SKM-1 (cell line): ENCODE data around the gene MAPK14.
"Not testable (repeated sequence)": the region's sequence is repeated elsewhere in the genome, so short reads cannot be mapped to it uniquely, and the experiment has no call there.

Experiments used
- DNase-seq: peaks from one replicate; lab custom pipeline; 2025; ENCODE audit not compliant: unreplicated experiment; lab: John Stamatoyannopoulos, UW

Gene MAPK14

DNA sequence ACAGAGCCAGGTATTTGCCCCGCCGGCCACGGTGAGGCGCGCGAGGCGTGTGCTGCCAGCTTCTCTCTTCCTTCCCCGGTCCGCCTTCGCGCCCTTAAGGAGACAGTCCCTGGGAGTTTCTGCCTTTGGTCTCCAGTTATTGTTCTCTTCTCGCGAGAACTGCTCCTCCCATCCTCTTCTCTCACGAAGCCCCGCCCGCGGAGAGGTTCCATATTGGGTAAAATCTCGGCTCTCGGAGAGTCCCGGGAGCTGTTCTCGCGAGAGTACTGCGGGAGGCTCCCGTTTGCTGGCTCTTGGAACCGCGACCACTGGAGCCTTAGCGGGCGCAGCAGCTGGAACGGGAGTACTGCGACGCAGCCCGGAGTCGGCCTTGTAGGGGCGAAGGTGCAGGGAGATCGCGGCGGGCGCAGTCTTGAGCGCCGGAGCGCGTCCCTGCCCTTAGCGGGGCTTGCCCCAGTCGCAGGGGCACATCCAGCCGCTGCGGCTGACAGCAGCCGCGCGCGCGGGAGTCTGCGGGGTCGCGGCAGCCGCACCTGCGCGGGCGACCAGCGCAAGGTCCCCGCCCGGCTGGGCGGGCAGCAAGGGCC is at the start of gene MAPK14:
TSS of gene MAPK14 (plus strand) at position 308 of the 587 bp plus-strand sequence. CDS start 350 bp downstream, outside the sequence.
- peak; percentile 99 for DNase-seq

DNA sequence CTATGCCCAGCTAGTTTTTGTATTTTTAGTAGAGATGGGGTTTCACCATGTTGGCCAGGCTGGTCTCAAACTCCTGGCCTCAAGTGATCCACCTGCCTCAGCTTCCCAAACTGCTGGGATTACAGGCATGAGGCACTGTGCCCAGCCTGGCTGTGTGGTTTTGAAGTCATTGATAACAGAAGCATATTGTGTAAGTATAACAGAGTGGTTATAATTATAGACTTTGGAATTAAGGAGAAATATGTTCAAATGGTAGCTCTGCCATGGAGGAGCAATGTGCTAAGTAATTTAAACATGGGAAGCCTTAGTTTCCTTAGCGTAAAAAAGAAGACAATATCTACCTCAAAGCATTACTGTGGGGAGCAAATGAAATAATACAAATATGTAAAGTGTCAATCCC is 47.5 kb upstream of the MAPK14 start:
- not testable (repeated sequence) for DNase-seq

DNA sequence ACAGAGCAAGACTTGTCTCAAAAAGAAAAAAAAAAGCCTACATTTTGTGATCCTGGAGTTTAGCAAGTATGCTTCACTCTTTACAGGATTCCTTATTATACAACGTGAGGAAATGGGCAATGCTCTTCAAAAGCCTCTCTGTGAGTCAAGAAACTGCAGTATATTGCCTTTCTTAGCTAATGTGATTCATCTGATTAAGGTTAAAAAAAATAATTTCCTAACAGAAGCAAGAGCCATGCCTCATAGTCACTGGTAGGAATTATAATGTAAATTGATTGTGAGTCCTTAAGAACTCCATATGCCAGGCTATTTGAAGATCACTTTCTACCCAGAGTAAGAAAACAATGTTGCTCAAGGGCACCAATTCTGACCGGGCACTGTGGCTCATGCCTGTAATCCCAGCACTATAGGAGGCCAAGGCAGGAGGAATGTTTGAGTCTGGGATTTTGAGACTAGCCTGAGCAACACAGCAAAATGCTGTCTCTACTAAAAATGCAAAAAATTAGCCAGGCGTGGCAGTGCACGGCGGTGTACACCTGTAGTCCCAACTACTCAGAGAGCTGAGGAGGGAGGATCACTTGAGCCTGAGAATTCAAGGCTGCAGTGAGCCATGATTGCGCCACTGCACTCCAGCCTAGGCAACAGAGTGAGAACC is 46.5 kb upstream of the MAPK14 start:
- no peak for DNase-seq

DNA sequence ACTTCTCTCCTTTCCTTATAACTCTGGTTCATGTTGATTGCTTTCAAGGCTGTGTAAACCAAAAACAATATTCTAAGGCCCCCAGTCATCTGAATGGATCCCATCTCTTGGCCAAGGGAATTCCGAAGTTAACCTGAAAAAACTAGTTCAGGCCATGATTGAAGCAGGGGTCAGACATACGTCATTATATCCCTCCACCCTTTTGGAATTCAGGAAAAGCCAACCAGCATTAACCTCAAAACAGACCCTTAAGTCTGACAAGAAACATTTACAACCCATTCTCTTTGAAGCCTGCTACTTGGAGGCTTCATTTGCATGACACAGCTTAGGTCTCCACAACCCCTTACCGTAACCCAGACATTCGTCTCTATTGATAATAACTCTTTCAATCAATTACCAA is 42.9 kb upstream of the MAPK14 start:
- no peak for DNase-seq

DNA sequence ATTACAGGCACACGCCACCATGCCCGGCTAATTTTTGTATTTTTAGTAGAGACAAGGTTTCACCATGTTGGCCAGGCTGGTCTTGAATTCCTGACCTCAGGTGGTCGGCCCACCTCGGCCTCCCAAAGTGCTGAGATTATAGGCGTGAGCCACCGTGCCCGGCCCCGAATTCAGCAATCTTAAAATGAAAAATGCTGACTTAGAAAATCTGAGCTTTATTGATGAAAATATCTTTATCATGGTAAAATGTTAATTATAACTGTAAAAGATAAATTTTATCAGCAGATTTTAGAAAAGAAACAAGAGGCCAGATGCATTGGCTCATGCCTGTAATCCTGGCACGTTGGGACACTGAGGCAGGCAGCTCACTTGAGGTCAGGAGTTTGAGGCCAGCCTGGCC is 39.6 kb upstream of the MAPK14 start:
- DNase-seq, result not testable (repeated sequence)

DNA sequence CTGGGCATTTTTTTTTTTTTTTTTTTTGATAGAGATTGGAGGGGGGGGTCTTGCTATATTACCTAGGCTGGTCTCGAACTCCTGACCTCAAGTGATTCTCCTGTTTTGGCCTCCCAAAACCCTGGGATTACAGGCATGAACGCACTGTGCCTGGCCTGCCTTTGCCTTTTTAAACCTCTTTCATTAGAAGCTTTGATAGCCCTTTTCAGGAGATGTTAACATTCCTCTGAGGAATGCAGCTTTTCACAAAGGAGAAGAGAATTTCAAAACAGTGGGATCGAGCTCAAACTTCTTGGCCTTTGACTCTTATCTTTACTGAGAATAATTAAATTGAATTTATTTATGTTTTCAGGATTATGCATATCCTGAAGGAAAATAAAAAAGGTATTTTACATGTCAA is 34.5 kb upstream of the MAPK14 start:
- DNase-seq, result no peak

DNA sequence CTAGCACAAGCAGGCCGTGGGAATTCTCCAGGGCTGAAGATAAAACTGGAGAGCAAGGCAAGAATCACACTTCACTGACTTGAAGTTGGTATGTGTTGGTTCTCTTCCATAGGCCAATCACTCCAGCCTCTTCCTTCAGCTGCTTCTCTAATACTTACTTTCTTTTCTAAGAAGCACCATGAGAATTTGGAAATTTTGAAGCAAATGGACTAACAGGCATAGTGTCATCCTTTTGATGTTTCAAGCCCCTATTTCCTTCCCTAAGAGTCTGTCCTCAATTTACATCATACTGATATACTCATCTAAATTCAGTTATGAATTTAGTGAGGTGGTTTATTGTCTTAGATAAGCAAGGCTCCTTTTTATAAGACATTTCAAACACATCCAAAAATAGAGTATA is 27.2 kb upstream of the MAPK14 start:
- no peak for DNase-seq

DNA sequence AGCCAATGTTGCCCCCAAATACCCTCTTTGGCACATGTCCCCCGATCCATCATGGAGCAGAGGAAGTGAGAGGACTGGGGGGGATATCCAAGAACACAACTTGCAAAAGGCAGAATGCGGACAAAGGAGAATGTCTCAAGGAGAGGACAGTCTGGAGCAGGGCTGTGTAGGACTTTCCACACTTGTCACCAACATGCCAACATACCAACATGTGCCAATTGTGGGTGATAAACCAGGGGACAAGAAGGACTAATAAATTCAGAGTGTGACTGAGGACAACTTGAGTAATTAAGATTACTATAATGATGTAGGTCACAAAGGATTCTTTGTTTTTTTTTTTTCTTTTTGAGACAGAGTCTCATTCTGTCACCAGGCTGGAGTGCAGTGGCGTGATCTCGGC is 11.9 kb upstream of the MAPK14 start:
- no peak for DNase-seq

DNA sequence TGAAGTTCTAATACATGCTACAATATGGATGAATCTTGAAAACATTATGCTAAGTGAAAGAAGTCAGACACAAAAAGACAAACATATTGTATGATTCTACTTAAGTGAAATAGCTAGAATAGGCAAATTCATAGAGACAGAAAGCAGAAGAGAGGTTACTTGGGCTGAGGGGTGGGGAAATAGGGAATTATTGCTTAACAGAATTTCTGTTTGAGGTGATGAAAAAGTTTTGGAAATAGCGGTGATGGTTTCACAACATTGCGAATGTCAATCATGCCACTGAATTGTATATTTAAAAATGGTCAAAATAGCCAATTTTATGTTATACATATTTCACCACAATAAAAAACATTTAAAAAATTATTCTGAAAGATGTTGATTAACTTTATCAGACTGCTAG is 9.3 kb upstream of the MAPK14 start:
- DNase-seq, result peak; percentile 73

DNA sequence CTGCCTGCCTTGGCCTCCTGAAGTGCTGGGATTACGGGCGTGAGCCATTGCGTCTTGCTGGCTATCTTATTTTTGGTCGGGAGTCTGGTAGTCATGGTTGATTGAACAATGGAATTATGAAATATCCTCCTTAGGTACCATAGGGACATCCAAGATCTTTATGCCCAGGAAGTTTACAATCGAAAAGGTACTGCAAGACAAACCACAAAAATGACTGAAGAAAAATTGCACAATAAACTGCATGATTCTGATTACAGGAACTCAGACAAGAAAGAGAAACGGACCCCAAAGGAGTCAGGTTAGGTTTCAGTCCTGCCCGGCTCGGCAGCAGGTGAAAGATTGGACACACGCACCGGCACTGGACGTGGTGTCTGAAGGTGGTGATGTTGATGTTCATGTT is 8.4 kb upstream of the MAPK14 start:
- peak; percentile 87 for DNase-seq

DNA sequence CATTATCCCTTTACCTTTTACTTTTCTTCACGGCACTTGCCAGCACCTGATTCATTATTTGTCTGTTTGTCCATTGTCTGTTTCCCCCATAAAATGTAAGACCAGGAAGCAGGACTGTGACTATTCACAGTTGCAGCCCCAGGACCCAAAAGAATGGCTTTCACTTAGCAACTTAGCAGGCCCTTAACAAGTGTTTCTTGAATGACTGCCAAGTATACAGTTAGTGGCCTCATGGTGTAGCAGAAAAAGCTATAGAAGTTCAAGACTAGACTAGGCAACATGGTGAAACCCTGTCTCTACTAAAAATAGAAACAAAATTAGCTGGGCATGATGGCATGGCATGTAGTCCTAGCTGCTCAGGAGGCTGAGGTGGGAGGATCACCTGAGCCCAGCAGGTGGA is 7.5 kb upstream of the MAPK14 start:
- no peak for DNase-seq

DNA sequence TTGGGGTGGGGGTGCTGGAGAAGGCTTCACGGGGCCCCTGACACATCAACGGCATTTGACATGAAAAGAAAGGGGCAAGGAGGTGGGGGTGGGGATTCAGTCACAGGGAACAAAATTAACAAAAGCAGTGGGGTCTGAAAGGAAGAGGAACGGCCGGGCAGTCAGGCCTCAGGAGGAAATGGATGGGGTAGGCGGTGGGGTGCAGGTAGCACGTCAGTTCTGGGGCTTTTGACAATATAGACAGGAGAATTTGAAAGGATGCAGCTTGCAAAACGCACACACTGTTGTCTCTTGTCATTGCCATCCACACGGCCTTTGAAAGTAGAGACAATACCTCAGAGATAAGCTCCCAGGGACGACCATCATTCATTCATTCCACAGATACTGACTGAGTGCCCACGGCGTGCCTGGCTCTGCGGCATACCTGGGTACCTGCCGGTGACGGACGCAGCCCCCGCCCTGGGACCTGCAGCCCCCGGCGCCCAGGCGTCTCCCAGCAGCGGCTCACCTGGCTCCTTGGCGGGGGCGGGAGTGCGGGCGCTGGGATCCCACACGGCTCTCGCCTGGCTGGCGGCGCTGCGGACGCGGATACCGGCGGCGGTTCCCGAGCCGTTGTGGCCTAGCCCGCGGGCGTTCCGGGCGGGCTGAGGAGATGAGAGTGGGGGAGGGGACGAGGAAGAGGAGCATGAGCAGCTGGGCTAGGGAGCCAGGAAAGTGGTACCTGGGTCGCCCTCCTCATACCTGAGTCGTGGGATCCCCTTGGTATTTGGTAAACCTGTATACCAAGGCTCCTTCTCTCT is 3.4 kb upstream of the MAPK14 start, which contains the start of gene SLC26A8:
TSS of gene SLC26A8 (minus strand) at position 646 of the 800 bp plus-strand sequence. CDS start 4,934 bp downstream, outside the sequence.
- no peak for DNase-seq

DNA sequence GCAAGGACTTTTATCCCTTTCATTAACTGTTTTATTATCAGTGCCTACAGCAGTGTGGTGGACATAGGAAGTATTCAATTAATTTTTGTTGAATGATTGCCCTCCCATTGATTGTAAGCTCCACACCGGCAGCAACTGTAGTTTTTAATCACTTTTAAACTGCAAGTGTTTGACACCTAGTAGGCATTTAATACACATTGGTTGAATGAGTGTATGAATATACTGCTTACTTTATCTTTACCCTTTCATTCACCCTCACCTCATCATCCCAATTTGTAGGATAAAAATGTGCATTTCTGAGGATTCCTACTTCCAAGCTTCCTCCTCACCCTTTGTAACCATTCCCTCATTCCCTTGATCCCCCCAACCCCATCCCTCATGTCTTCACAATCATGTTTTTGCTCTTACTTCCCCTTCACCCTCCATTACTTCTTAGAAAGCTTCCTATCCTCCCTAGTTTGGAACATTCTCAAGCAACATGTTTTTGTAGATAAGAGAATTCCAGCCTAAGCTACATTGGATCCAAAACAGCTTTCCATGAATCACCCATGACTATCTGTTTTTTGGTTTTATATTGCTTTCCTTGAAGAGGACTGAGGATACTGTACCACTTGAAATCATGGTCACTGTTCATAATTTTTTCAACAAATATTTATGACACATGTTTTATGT is 2.2 kb upstream of the MAPK14 start:
- DNase-seq, result no peak

DNA sequence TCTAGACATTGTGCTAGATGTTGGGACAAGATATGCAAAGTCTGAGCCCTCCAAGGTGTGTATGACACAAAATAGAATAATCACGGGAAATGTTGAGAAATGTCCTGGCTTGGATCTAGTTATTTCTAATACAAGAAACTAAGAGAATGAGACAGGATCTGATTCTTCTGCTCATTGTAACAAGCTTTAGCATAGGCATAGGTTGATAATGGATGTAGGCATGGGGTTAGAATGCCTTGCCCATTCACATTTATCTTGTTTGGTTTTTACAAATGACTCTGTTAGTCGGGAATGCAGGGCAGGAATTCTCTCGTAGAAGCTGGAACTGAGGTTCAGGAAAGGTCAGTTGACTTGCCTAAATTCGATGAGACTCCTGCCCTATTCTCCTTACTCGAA is 1.7 kb upstream of the MAPK14 start:
- no peak for DNase-seq

DNA sequence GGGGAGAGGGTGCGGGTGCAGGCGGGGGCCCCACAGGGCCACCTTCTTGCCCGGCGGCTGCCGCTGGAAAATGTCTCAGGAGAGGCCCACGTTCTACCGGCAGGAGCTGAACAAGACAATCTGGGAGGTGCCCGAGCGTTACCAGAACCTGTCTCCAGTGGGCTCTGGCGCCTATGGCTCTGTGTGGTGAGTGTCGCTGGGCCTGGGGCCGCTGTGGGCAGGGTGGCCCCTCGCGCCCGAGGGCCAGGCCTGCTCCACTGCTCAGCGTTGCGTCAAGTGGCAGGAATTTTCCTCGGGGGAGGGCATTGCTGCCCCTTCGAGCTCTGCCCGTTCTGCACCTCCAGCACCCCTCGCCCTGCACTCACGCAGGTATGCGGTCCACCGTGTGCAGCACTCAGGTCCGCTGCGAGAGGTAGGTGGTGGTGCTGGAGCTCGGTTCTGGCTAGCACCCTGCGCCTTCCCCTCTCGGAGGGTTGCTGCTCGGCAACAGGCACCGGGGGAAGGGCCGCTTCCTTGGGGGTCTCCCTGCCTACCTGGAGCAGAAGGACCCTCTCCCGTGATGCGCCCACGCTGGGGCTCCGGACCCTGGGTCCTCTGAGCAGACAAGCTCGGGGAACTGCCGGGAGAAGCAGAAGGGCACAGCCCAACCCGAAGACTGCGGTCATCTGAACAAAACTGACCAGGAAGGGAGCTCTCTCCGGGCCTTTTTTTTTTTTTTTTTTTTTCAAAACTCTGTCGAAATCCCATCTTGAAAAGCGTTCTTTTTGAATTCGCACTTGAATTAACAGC is 674 bp downstream of the MAPK14 start:
- DNase-seq, result no peak

DNA sequence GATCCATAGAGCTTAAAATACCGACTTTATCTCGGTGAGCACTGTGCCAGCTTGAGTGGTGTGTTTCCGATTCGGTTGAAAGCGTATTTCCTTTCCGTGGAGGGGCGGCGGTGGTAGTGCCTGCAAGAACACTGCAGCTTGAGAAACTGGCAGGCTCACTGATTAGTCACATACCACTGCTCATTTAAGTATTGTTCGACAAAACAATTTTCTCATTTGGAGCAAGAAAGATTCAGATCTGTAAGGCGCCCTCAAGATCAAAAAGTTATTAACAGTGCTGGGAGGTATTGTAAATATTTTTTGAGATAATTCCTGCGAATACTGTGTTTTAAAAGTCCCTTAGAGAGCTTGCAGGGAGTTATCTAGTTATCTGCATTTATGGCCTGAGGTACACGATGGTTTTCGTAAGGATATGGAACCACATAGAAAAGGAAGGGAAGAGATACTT is 1.3 kb downstream of the MAPK14 start:
- peak; percentile 47 for DNase-seq

DNA sequence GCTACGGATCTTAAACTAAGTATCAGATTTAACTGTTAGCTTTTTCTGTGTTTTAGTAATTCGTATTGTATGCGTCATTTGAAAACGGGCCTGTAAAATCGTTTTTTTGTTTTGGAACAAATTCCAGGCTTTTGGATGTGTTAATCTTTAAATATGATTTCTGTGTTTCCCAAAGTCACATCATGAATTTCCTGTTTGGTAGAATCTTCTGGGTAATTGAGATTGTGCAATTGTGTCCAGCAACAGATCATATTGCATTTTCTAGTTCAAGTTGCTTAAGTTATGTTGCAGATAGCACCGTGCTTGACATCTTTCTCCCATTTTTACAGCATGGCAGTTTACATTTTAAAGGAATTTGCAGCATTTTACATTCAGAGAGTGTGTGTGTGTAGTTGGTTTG is 1.9 kb downstream of the MAPK14 start:
- DNase-seq, result peak; percentile 59

DNA sequence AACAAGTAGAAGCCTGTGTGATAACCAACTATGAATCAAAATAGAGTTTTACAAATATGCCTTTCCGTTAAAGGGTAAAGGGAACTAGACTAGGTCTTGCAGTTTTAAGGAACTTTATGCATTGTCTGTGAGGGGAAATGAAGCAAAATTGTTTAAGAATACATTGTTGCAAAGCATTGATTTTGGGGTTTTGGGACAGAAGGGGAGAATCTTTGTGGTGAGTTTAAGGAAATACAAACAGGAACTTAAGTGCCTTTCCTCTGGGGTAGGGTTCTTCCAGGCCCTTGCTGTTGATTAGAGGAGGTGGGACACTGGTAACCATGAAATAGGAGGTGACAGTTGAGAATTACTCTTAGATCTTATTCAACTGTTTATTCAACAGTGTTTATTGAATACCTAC is 4.7 kb downstream of the MAPK14 start:
- peak; percentile 73 for DNase-seq

DNA sequence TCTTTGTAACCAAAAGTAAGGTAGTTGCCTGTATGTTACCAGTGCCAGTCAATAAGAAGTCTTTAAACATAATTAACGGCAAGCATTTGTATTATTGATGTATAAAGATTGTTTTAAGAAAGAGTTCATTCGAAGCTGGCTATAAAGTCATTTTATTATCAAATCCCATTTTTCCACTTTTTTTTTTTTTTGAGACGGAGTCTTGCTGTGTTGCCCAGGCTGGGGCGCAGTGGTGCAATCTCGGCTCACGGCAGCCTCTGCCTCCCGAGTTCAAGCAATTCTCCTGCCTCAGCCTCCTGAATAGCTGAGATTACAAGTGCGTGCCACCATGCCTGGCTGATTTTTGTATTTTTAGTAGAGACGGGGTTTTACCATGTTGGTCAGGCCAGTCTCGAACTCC is 5.5 kb downstream of the MAPK14 start:
- not testable (repeated sequence) for DNase-seq

DNA sequence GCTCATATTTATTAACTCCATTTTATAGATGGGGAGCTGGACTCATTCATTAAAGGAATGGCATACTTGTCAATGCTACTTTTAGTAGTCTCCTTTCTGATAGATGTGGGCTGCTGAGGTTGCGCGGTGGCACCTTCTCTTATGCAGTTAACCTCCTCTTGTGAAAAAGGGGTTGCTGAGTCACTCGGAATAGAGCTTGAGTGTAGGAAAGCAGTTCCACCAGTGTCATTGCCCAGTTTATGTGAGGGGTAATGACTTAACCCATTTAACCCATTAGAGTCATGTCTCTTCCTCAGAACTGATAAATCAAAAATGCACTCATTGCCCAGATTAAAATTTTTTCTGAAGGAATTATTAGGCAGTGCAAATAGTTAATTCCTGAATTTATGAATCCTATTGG is 6.3 kb downstream of the MAPK14 start:
- no peak for DNase-seq

DNA sequence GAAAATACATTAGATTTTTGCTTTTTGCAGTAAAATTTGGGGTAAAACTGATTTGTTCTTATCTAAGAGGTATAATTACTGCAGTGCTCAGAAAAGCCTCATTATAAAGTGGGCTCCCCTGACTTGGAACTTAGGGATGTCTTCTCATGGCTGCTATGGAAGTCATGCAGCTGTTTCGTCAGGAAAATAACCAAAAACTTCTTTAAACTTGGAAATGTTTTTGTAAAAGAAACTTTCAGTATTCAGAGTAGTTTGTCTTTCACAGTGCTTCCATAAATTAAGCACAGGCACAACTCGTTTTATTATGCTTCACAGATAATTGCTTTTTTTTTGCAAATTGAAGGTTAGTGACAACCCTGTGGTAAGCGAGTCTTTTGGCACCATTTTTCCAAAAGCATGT is 6.8 kb downstream of the MAPK14 start:
- DNase-seq, result no peak
